ENCODE results near the gene ARHGAP42.

The ARHGAP42 gene

GRCh38 chr11:100936781-100937180, 249.7 kb downstream of the ARHGAP42 start:
- H3K27ac ChIP-seq: no peak overlapping the region
- TF ChIP-seq FOXP2 (optimal IDR thresholded peaks at IDR 0.05; ENCODE audit: control extremely low read depth, extremely low read length, insufficient read depth) (no peak), EZH2 (IDR thresholded peaks at IDR 0.05) (no peak), POLR2AphosphoS5 (IDR thresholded peaks at IDR 0.05; ENCODE audit: borderline replicate concordance, low read depth, low read length) (no peak)
- no peaks in the 10 kb centered on the region for H3K36me3 ChIP-seq (ENCODE audit: insufficient read depth, low read length)
- H3K9me3 ChIP-seq (ENCODE audit: low read depth, low read length): no peaks in the 10 kb centered on the region
- DNase-seq (ENCODE audit: low read depth, low spot score): no peak
- H3K9ac ChIP-seq (ENCODE audit: insufficient read length): no peak overlapping the region
- H3K4me3 ChIP-seq: 0 out of 2 replicates have a peak overlapping the region, but pooled peaks have one; percentile 6

DNA sequence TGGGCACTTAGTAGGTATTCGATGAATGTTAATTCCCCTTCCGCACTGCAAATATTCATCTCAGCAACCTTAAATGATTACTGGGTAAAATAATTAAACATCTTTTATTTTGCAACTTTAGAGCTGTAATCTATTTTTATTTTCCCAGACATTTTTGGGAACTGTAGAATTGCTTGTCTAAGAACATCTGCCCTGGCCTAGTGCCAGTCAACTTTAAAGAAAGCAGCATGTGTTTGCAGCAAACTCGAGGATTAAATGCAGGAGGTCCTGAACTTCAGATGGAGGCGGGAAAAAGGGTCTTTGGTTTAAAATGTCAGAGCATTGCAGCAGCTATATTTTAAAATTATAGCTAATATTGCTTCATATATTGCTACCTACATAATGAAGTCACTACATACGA, 252.5 kb downstream of the ARHGAP42 start:
- TF ChIP-seq EZH2 (IDR thresholded peaks at IDR 0.05) (no peak), FOXP2 (optimal IDR thresholded peaks at IDR 0.05; ENCODE audit: control extremely low read depth, extremely low read length, insufficient read depth) (no peak), POLR2AphosphoS5 (IDR thresholded peaks at IDR 0.05; ENCODE audit: borderline replicate concordance, low read depth, low read length) (no peak)
- Histone ChIP-seq H3K36me3 (ENCODE audit: insufficient read depth, low read length) (no peaks in the 10 kb centered on the region), H3K9ac (ENCODE audit: insufficient read length) (no peak overlapping the region), H3K27ac (no peak overlapping the region), H3K9me3 (ENCODE audit: low read depth, low read length) (no peaks in the 10 kb centered on the region), H3K4me3 (no peak overlapping the region)
- DNase-seq (ENCODE audit: low read depth, low spot score): no peak

DNA sequence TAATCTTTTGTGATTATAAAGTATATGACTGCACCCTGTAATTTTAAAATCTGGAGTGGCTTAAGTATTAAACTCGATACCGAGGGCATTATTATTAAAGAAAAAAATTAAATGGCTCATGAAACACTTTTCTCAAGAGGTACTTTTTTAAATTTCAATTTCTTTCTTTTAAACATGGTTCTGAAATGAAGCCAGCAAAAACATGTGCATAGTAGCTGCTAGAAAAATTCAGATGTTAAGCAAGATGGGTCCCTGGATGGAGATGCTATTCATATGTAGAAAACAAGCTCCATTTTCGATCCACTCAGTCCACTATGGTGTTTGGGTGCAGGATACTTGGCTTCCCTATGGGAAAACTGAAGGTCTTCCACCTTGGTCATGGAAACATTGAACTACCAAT, 253.0 kb downstream of the ARHGAP42 start:
- TF ChIP-seq EZH2 (IDR thresholded peaks at IDR 0.05) (no peak), FOXP2 (optimal IDR thresholded peaks at IDR 0.05; ENCODE audit: control extremely low read depth, extremely low read length, insufficient read depth) (no peak), POLR2AphosphoS5 (IDR thresholded peaks at IDR 0.05; ENCODE audit: borderline replicate concordance, low read depth, low read length) (no peak)

GRCh38 chr11:100941033-100941432, 253.9 kb downstream of the ARHGAP42 start:
- no peak overlapping the region for H3K27ac ChIP-seq
- DNase-seq (ENCODE audit: low read depth, low spot score): no peak
- H3K9ac ChIP-seq (ENCODE audit: insufficient read length): no peak overlapping the region
- H3K4me3 ChIP-seq: no peak overlapping the region
- H3K9me3 ChIP-seq (ENCODE audit: low read depth, low read length): no peaks in the 10 kb centered on the region
- TF ChIP-seq EZH2 (IDR thresholded peaks at IDR 0.05): no peak
- TF ChIP-seq FOXP2 (optimal IDR thresholded peaks at IDR 0.05; ENCODE audit: control extremely low read depth, extremely low read length, insufficient read depth): no peak
- TF ChIP-seq POLR2AphosphoS5 (IDR thresholded peaks at IDR 0.05; ENCODE audit: borderline replicate concordance, low read depth, low read length): no peak
- H3K36me3 ChIP-seq (ENCODE audit: insufficient read depth, low read length): no peaks in the 10 kb centered on the region

More for the DNA sequence above, 253.0 kb downstream of the ARHGAP42 start:
- Histone ChIP-seq H3K4me3 (no peak overlapping the region), H3K27ac (no peak overlapping the region), H3K36me3 (ENCODE audit: insufficient read depth, low read length) (no peaks in the 10 kb centered on the region), H3K9me3 (ENCODE audit: low read depth, low read length) (no peaks in the 10 kb centered on the region), H3K9ac (ENCODE audit: insufficient read length) (no peak overlapping the region)
- no peak for DNase-seq (ENCODE audit: low read depth, low spot score)

- H3K9me3 ChIP-seq (ENCODE audit: low read depth, low read length): no peaks in the 10 kb centered on the region
- TF ChIP-seq FOXP2 (optimal IDR thresholded peaks at IDR 0.05; ENCODE audit: control extremely low read depth, extremely low read length, insufficient read depth) (no peak), POLR2AphosphoS5 (IDR thresholded peaks at IDR 0.05; ENCODE audit: borderline replicate concordance, low read depth, low read length) (no peak), EZH2 (IDR thresholded peaks at IDR 0.05) (no peak)
Observed at GRCh38 chr11:100942016-100942415, 254.9 kb downstream of the ARHGAP42 start.

GRCh38 chr11:100948936-100949335, 261.8 kb downstream of the ARHGAP42 start:
- no peak overlapping the region for H3K27ac ChIP-seq
- TF ChIP-seq EZH2 (IDR thresholded peaks at IDR 0.05) (no peak), FOXP2 (optimal IDR thresholded peaks at IDR 0.05; ENCODE audit: control extremely low read depth, extremely low read length, insufficient read depth) (no peak), POLR2AphosphoS5 (IDR thresholded peaks at IDR 0.05; ENCODE audit: borderline replicate concordance, low read depth, low read length) (no peak)
- no peaks in the 10 kb centered on the region for H3K36me3 ChIP-seq (ENCODE audit: insufficient read depth, low read length)
- no peaks in the 10 kb centered on the region for H3K9me3 ChIP-seq (ENCODE audit: low read depth, low read length)
- no peak overlapping the region for H3K9ac ChIP-seq (ENCODE audit: insufficient read length)
- no peak overlapping the region for H3K4me3 ChIP-seq
- no peak for DNase-seq (ENCODE audit: low read depth, low spot score)

More at GRCh38 chr11:100942016-100942415, 254.9 kb downstream of the ARHGAP42 start:
- Histone ChIP-seq H3K9ac (ENCODE audit: insufficient read length) (no peak overlapping the region), H3K4me3 (no peak overlapping the region), H3K36me3 (ENCODE audit: insufficient read depth, low read length) (no peaks in the 10 kb centered on the region), H3K27ac (no peak overlapping the region)
- no peak for DNase-seq (ENCODE audit: low read depth, low spot score)

DNA sequence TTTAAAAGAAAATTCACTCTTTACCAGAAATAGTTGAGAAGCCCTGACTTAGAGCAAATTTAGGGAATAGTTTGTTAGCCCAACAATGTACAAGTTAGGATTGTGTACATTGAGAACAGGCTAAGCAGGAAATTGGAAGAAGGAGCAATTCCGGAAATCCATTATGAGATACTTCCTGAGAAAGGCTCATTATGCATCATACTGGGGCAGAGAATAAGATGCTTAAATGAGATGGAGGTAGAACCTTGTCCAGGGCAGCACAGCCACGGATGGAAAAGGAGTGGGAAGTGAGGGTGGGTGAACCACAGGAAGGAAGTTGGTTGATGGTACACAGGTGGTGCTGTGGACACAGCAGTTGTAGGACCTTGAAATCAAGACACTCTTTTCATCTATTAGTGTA, 262.4 kb downstream of the ARHGAP42 start:
- Histone ChIP-seq H3K4me3 (no peak overlapping the region), H3K27ac (no peak overlapping the region), H3K9ac (ENCODE audit: insufficient read length) (no peak overlapping the region), H3K36me3 (ENCODE audit: insufficient read depth, low read length) (no peaks in the 10 kb centered on the region), H3K9me3 (ENCODE audit: low read depth, low read length) (no peaks in the 10 kb centered on the region)
- DNase-seq (ENCODE audit: low read depth, low spot score): no peak
- TF ChIP-seq FOXP2 (optimal IDR thresholded peaks at IDR 0.05; ENCODE audit: control extremely low read depth, extremely low read length, insufficient read depth) (no peak), EZH2 (IDR thresholded peaks at IDR 0.05) (no peak), POLR2AphosphoS5 (IDR thresholded peaks at IDR 0.05; ENCODE audit: borderline replicate concordance, low read depth, low read length) (no peak)

- H3K36me3 ChIP-seq (ENCODE audit: insufficient read depth, low read length): no peaks in the 10 kb centered on the region
- DNase-seq (ENCODE audit: low read depth, low spot score): no peak
- no peak overlapping the region for H3K27ac ChIP-seq
- H3K9me3 ChIP-seq (ENCODE audit: low read depth, low read length): no peaks in the 10 kb centered on the region
- no peak overlapping the region for H3K4me3 ChIP-seq
- no peak overlapping the region for H3K9ac ChIP-seq (ENCODE audit: insufficient read length)
- TF ChIP-seq FOXP2 (optimal IDR thresholded peaks at IDR 0.05; ENCODE audit: control extremely low read depth, extremely low read length, insufficient read depth): no peak
- no peak for TF ChIP-seq EZH2 (IDR thresholded peaks at IDR 0.05)
- TF ChIP-seq POLR2AphosphoS5 (IDR thresholded peaks at IDR 0.05; ENCODE audit: borderline replicate concordance, low read depth, low read length): no peak
Observed at GRCh38 chr11:100955318-100955717, 268.2 kb downstream of the ARHGAP42 start.

DNA sequence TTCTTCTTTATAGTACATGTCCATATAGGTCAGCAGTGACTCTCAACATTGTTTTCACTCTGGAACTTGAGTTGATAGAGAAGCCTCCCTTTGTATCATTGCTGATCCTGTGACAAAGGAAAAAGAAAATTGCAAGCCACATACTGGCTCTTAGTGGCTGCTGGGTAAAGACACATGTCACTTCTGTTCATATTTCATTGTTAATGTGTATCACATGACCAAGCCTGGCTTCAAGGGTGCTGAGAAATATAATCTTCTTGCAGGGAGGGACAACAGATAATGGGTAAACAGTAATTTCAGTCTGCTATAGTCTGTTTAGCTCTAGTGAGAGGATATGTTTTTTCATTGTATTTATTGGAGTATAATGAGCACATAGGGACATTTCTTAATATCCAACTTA, 269.3 kb downstream of the ARHGAP42 start:
- no peaks in the 10 kb centered on the region for H3K9me3 ChIP-seq (ENCODE audit: low read depth, low read length)
- DNase-seq (ENCODE audit: low read depth, low spot score): no peak
- no peak overlapping the region for H3K27ac ChIP-seq
- H3K36me3 ChIP-seq (ENCODE audit: insufficient read depth, low read length): no peaks in the 10 kb centered on the region
- H3K4me3 ChIP-seq: no peak overlapping the region
- H3K9ac ChIP-seq (ENCODE audit: insufficient read length): no peak overlapping the region
- no peak for TF ChIP-seq POLR2AphosphoS5 (IDR thresholded peaks at IDR 0.05; ENCODE audit: borderline replicate concordance, low read depth, low read length)
- TF ChIP-seq EZH2 (IDR thresholded peaks at IDR 0.05): no peak
- no peak for TF ChIP-seq FOXP2 (optimal IDR thresholded peaks at IDR 0.05; ENCODE audit: control extremely low read depth, extremely low read length, insufficient read depth)

All from SK-N-MC (cell line).